ENCODE results near the gene VAV3.

DNA sequence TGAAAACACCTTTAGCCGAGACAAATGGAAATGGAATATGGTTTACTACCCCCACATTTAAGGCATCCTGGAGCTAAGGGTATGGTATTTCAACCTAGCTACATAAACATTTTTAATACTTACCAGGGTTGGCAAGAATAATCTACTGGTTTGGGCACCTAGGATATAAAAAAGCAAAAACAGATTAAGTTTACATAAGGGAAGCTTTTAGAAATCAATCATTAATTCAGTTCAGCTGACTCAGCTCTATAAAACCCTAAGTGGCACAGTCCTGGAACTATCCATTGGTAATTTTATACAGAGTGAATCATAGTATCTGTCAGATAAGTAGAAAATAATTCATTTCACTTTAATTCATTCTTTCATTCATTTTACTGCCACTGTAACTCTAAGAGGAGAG is 355.2 kb downstream of the VAV3 start:
- TF ChIP-seq, protein P1, sequence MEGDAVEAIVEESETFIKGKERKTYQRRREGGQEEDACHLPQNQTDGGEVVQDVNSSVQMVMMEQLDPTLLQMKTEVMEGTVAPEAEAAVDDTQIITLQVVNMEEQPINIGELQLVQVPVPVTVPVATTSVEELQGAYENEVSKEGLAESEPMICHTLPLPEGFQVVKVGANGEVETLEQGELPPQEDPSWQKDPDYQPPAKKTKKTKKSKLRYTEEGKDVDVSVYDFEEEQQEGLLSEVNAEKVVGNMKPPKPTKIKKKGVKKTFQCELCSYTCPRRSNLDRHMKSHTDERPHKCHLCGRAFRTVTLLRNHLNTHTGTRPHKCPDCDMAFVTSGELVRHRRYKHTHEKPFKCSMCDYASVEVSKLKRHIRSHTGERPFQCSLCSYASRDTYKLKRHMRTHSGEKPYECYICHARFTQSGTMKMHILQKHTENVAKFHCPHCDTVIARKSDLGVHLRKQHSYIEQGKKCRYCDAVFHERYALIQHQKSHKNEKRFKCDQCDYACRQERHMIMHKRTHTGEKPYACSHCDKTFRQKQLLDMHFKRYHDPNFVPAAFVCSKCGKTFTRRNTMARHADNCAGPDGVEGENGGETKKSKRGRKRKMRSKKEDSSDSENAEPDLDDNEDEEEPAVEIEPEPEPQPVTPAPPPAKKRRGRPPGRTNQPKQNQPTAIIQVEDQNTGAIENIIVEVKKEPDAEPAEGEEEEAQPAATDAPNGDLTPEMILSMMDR (IDR thresholded peaks at IDR 0.05 in 8 of 11, conservative IDR thresholded peaks at IDR 0.05 in 3 of 11): no peak
- TF ChIP-seq POLR2AphosphoS5 (IDR thresholded peaks at IDR 0.05): no peak
- no peak for TF ChIP-seq POLR2A (IDR thresholded peaks at IDR 0.05)

Measured in spleen (tissue), 7 donors.